Breast epithelium (tissue), 4 donors: ENCODE data around the gene CRTAC1. TPM values are rescaled to one million over a fixed set of nuclear protein-coding genes. Genes with fewer than 3 reads are reported as not detected.

Experiments used
- DNase-seq, 2 donors: peaks; one replicate each; pipeline ENCODE4 v3.0.0-alpha.2; 2019; ENCODE audit warnings: low spot score in 2 of 2
- H3K27ac ChIP-seq, 2 donors: fragments of 200-600 bp; sonication (generic) in 1 of 2; one replicate each; pipeline ENCODE4 v1.5.1; 2016 to 2019; ENCODE audit warnings: mild to moderate bottlenecking in 1 of 2
- H3K27me3 ChIP-seq, 2 donors: fragments of 200-600 bp; sonication (generic) in 1 of 2; one replicate each; pipeline versions ENCODE4 v1.5.1 to v1.6.0; 2017 to 2019; ENCODE audit warnings: control low read depth in 1 of 2, mild to moderate bottlenecking in 1 of 2
- H3K36me3 ChIP-seq: fragments of 200-600 bp; one replicate; pipeline ENCODE4 v1.5.1; 2019
- H3K4me1 ChIP-seq, 2 donors: fragments of 200-600 bp; sonication (generic); one replicate each; pipeline ENCODE4 v1.5.1; 2016 to 2019; ENCODE audit warnings: control low read depth in 1 of 2
- H3K4me3 ChIP-seq, 3 donors: fragments of 200-600 bp; sonication (generic); 1 replicate in 2 of 3; 2 replicates in 1 of 3; pipeline ENCODE4 v1.5.1; 2016 to 2019; ENCODE audit warnings: mild to moderate bottlenecking in 3 of 3, moderate library complexity in 2 of 3
- H3K9me3 ChIP-seq, 2 donors: fragments of 200-600 bp; sonication (generic) in 1 of 2; one replicate each; pipeline ENCODE4 v1.5.1; 2016 to 2019; ENCODE audit warnings: control low read depth in 1 of 2
- POLR2A ChIP-seq: fragments of 450-650 bp; IDR thresholded peaks from one replicate; pipeline ENCODE4 v1.6.1; 2016; ENCODE audit warnings: antibody characterized with exemption, mild to moderate bottlenecking, moderate library complexity
- POLR2AphosphoS5 ChIP-seq, 3 donors: sonication (generic); formaldehyde crosslinking; IDR thresholded peaks; one replicate each; pipeline ENCODE4 v1.6.1; 2017; ENCODE audit warnings: antibody characterized with exemption in 3 of 3
- intact Hi-C: fragments of 100-400 bp; cut with DNase I; formaldehyde crosslinking; loops from one replicate; pipeline ENCODE4 v1.15.1; 2023; ENCODE audit warnings: low total_unique reads
- total RNA-seq, 3 donors: library from RNA; depleted of rRNA; stranded (reverse); fragments of >200 nt; gene quantifications; one replicate each; pipeline ENCODE4 v1.1.0, GENCODE V29; 2016
- TF ChIP-seq, protein P1 (sequence below), 3 donors: fragments of 450-650 bp; IDR thresholded peaks; one replicate each; pipeline ENCODE4 v1.5.1; 2016 to 2017; ENCODE audit warnings: antibody characterized with exemption in 3 of 3, mild to moderate bottlenecking in 3 of 3, moderate library complexity in 3 of 3

Gene CRTAC1
- total RNA-seq, 3 donors from 2014 or later: 1.6 to 4.7 (median 1.9) TPM

DNA sequence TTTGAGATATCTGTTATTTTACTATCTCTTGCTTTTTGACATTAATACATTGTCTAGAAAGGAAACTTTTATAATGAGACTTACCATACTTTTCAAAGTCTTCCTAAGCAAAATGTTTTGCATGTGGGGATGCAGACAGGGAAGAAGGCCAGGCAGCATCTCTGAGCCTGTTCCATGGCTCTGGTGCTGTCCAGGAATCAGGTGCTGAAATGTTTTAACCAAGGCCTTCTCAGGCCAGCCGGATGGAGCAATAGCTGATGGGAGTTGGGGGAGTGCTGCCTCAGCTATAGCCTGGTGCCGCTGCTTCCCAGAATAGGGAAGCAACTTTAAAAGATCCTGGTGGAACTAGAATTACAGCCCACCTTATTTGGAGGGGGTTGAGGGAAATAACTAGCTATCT is 38.5 kb downstream of the CRTAC1 start:
- Histone ChIP-seq H3K27me3 (no peaks in the 10 kb centered on the region), H3K4me3 (no peak overlapping the region), H3K36me3 (no peaks in the 10 kb centered on the region), H3K27ac (no peak overlapping the region), H3K4me1 (no peaks in the 10 kb centered on the region), H3K9me3 (no peaks in the 10 kb centered on the region)
- DNase-seq: no peak
- TF ChIP-seq POLR2AphosphoS5 (IDR thresholded peaks at IDR 0.05) (no peak), POLR2A (no peak)
- TF ChIP-seq, protein P1, sequence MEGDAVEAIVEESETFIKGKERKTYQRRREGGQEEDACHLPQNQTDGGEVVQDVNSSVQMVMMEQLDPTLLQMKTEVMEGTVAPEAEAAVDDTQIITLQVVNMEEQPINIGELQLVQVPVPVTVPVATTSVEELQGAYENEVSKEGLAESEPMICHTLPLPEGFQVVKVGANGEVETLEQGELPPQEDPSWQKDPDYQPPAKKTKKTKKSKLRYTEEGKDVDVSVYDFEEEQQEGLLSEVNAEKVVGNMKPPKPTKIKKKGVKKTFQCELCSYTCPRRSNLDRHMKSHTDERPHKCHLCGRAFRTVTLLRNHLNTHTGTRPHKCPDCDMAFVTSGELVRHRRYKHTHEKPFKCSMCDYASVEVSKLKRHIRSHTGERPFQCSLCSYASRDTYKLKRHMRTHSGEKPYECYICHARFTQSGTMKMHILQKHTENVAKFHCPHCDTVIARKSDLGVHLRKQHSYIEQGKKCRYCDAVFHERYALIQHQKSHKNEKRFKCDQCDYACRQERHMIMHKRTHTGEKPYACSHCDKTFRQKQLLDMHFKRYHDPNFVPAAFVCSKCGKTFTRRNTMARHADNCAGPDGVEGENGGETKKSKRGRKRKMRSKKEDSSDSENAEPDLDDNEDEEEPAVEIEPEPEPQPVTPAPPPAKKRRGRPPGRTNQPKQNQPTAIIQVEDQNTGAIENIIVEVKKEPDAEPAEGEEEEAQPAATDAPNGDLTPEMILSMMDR (IDR thresholded peaks at IDR 0.05): no peak
- intact Hi-C loops: no loop called here

DNA sequence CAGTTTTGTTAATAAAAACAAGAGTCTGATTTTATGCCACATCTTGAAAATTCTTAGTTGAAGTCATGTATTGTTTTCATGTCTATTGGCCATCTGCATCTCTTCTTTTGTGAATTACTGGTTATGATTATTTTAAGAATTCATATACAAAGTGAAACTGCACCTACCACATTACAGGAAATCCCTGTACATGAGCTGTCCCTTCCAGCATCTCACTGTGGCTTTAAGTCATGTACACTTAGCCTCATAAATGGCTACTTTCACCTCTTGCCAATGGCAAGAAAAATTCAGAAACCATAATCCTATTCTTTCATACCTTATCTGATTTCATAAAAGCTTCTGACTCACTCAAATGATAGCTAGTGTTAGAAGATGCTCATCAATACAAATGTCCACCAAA is 48.6 kb downstream of the CRTAC1 start:
- intact Hi-C loops: no loop called here
- Histone ChIP-seq H3K9me3 (no peaks in the 10 kb centered on the region), H3K4me1 (no peaks in the 10 kb centered on the region), H3K27me3 (peaks cover 0 to 41% of the 10 kb centered on the region in 2 donors), H3K36me3 (no peaks in the 10 kb centered on the region), H3K27ac (no peak overlapping the region), H3K4me3 (no peak overlapping the region)
- TF ChIP-seq, protein P1 (IDR thresholded peaks at IDR 0.05): no peak
- no peak for TF ChIP-seq POLR2A
- no peak for TF ChIP-seq POLR2AphosphoS5 (IDR thresholded peaks at IDR 0.05)
- no peak for DNase-seq

DNA sequence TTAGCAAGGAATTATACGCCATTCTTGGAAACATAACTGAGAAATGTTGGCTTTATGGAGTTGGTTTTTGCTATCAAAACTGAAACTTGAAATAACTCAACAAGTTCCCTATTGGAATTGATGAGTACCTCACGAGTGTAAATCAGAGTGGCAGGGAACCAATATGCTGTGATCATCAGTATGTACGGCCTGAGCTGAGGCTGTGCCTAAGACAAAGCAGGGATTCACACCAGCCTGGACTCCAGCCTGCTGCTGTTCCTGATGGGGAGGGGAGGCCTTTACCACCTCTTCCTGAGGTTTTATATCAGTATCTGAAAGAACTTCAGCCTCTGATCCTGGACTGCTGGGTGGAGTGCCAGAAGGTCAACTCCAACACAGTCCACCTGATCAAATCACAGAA is 52.7 kb downstream of the CRTAC1 start:
- no peak for DNase-seq

DNA sequence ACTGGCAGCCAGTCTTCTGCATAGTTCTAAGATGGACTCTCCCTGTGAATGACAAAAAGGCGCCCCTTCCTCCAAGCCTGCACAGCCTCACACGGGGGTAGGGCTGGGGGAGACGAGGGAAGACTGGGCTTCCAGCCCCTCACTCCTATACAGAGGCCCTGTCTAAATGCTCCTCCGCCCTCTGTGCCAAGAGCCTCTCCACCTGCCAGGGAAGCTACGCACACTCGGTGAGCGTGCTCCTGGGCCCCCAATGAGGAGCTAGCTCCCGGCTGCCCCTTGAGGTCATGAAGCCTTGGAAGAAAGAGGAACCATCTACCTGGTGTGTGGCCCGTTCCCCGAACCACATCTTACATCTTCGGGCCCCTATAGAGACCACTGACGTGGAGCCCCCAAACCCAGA is 54.8 kb downstream of the CRTAC1 start:
- intact Hi-C loops: no loop called here
- Histone ChIP-seq H3K36me3 (no peaks in the 10 kb centered on the region), H3K27me3 (peaks cover 0 to 50% of the 10 kb centered on the region in 2 donors), H3K4me3 (no peak overlapping the region), H3K4me1 (no peaks in the 10 kb centered on the region), H3K9me3 (no peaks in the 10 kb centered on the region), H3K27ac (no peak overlapping the region)
- DNase-seq: no peak
- TF ChIP-seq, protein P1 (IDR thresholded peaks at IDR 0.05): no peak
- no peak for TF ChIP-seq POLR2A
- TF ChIP-seq POLR2AphosphoS5 (IDR thresholded peaks at IDR 0.05): no peak

More for the DNA sequence above, 52.7 kb downstream of the CRTAC1 start:
- intact Hi-C loops: no loop called here
- no peak overlapping the region for H3K27ac ChIP-seq
- H3K4me1 ChIP-seq: no peaks in the 10 kb centered on the region
- no peaks in the 10 kb centered on the region for H3K9me3 ChIP-seq
- H3K4me3 ChIP-seq: no peak overlapping the region
- no peaks in the 10 kb centered on the region for H3K36me3 ChIP-seq
- TF ChIP-seq POLR2AphosphoS5 (IDR thresholded peaks at IDR 0.05) (no peak), POLR2A (no peak)
- TF ChIP-seq, protein P1 (IDR thresholded peaks at IDR 0.05): no peak
- H3K27me3 ChIP-seq: peaks cover 0 to 55% of the 10 kb centered on the region in 2 donors

DNA sequence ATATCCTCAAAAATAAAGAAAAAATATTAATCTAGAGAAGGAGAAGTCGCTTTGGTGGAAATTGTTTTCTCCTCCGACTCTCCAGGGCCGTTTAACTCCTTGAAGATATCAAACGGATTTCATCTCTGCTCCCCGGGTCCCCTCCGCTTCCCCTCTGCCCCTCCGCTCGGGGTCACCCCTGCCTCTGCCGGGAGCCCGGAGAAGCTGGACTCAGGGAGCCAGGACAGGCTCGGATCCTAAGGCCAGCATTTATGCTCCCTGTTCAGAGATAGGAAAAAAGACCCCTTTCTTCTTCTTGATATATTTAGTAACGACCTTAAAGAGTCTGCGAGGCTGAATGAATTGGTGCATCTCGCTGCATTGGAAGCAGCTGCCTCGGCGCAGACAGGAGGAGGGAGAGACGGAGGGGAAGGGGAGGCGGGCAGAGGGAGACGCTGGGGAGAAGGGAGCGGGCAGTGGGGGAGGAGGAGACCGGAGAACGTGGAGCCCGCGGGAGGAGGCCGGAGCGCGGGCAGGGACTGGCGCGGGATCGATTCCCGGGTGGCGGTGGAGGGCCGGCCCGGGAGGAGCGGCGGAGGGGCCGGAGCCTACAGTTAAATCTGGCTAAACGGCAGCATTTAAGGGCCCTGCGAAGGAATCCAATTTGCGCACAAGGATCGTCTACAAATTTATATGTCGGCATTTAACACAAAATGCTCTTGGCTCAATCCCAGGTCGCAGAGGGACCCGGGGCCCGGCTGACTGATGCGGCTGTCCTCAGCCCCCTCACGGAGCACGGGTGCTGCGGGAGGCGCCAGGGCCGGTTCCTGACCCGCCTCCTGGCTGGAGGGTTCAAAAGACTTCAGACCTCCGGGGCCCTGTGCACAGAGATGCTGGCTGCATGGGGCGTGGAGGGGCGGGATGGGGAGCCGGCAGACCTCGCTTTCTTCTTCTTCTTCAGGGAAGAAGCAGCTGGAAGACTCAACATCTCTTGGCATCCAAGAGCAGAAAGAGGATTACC is 55.6 kb downstream of the CRTAC1 start:
- no peak overlapping the region for H3K4me3 ChIP-seq
- no peak for DNase-seq
- intact Hi-C loops: no loop called here

More for the DNA sequence above, 55.6 kb downstream of the CRTAC1 start:
- TF ChIP-seq POLR2AphosphoS5 (IDR thresholded peaks at IDR 0.05) (no peak), POLR2A (no peak)
- TF ChIP-seq, protein P1 (IDR thresholded peaks at IDR 0.05): no peak
- no peak overlapping the region for H3K27ac ChIP-seq
- H3K9me3 ChIP-seq: no peaks in the 10 kb centered on the region
- H3K36me3 ChIP-seq: no peaks in the 10 kb centered on the region
- peaks cover 0 to 43% of the 10 kb centered on the region in 2 donors for H3K27me3 ChIP-seq
- no peaks in the 10 kb centered on the region for H3K4me1 ChIP-seq
